HG03571 (cell line): ENCODE measurements around the gene MYO5B.
"Not testable (repeated sequence)": the region's sequence is repeated elsewhere in the genome, so short reads cannot be mapped to it uniquely, and the experiment has no call there.

ENCODE experiments used
- ATAC-seq: cut with Tn5 transposase; IDR thresholded peaks from one replicate; pipeline ENCODE4 v1.9.1; 2021; ENCODE audit not compliant: unreplicated experiment

MYO5B gene

GRCh38 chr18:49892148-49892924 lies 302.6 kb downstream of the MYO5B start:
- no peak for ATAC-seq

- ATAC-seq: no peak
These were observed 304.9 kb downstream of the MYO5B start for GRCh38 chr18:49890041-49890440.

GRCh38 chr18:49889552-49889951 lies 305.4 kb downstream of the MYO5B start:
- not testable (repeated sequence) for ATAC-seq

- no peak for ATAC-seq
These were observed 307.8 kb downstream of the MYO5B start for GRCh38 chr18:49886891-49887764.

- ATAC-seq: no peak
These were observed 310.0 kb downstream of the MYO5B start for GRCh38 chr18:49884959-49885358.

- no peak for ATAC-seq
These were observed 310.5 kb downstream of the MYO5B start for GRCh38 chr18:49884465-49884864.

GRCh38 chr18:49880661-49881060 lies 314.3 kb downstream of the MYO5B start:
- ATAC-seq: no peak

GRCh38 chr18:49879271-49879580 lies 315.7 kb downstream of the MYO5B start:
- no peak for ATAC-seq

- no peak for ATAC-seq
These were observed 316.2 kb downstream of the MYO5B start for GRCh38 chr18:49878567-49879270.

- ATAC-seq: no peak
These were observed 316.9 kb downstream of the MYO5B start for GRCh38 chr18:49878015-49878414.

- no peak for ATAC-seq
These were observed 318.4 kb downstream of the MYO5B start for GRCh38 chr18:49876536-49876935.

- no peak for ATAC-seq
These were observed 319.2 kb downstream of the MYO5B start for GRCh38 chr18:49875783-49876182.

- no peak for ATAC-seq
These were observed 319.8 kb downstream of the MYO5B start for GRCh38 chr18:49875155-49875554.

GRCh38 chr18:49874238-49874637 lies 320.7 kb downstream of the MYO5B start:
- ATAC-seq: no peak

- ATAC-seq: no peak
These were observed 325.6 kb downstream of the MYO5B start for GRCh38 chr18:49869354-49869753.

- ATAC-seq: no peak
These were observed 328.3 kb downstream of the MYO5B start for GRCh38 chr18:49866680-49867079.

- ATAC-seq: no peak
These were observed 329.5 kb downstream of the MYO5B start for GRCh38 chr18:49865401-49865800.

- ATAC-seq: no peak
These were observed 331.0 kb downstream of the MYO5B start for GRCh38 chr18:49863769-49864621.

- ATAC-seq: no peak
These were observed 332.1 kb downstream of the MYO5B start for GRCh38 chr18:49862656-49863385.

- ATAC-seq: no peak
These were observed 333.3 kb downstream of the MYO5B start for GRCh38 chr18:49861659-49862058.
